ENCODE measurements around the gene RHBDF1.

RHBDF1 gene

GRCh38 chr16:72561-73548 lies at the start of gene RHBDF1:
Gene RHBDF1, minus strand, starts transcription at chr16:72631. Its CDS starts 7,616 bp downstream, at chr16:65015.
- DNase-seq (ENCODE audit: low read depth in 2 of 2): no peak

DNA sequence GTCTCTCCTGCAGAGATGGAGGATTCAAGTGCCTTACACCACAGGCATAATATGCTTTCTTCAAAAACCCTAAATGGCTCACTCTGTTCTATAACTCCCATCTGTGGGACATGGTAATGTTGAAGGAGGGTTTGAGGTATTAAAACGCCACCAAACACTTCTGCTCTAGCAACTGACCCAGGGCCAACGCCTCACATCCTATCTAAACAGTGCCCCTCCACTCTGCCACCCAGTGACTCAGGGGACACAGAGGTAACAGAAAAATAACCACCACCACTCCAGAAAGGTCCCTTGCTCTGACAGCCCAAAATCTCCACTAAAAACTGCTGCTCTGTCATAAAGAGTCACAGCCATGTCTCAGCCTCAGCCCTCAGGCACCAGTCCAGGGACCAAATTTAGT lies 48.3 kb upstream of the RHBDF1 start:
- DNase-seq (ENCODE audit: low read depth in 2 of 2): no peak

DNA sequence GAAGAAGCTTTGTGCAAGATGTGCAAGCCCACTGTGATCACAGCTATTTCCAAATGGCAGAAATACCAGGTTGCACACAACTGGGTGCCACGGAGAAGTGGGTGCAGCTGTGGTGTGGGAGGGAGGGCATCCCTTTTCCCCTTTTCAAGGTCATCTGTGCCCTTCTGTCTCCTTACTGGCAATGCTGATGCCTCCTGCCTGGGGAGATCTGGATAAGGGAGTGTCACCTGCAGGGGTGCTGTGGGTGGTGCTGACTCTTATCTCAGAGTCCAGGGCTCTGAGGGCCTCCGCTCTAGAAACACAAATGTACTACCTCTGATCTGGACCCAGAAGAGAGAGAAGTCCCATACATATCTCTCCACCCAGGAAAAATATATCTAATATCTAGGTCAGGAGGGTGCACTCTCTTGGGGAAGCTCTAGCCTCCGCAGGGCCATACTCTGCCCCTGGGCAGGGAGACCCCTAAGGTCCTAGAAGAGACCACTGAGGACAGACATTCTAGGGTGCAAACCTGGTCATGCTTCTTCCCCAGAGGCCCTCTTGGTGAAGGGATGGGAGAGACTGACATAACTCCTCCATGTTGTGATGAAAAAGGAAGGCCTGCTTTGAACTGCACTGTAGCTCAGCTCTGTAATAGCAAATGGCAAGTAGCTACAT lies 47.5 kb upstream of the RHBDF1 start:
- no peak for DNase-seq (ENCODE audit: low read depth in 2 of 2)

DNA sequence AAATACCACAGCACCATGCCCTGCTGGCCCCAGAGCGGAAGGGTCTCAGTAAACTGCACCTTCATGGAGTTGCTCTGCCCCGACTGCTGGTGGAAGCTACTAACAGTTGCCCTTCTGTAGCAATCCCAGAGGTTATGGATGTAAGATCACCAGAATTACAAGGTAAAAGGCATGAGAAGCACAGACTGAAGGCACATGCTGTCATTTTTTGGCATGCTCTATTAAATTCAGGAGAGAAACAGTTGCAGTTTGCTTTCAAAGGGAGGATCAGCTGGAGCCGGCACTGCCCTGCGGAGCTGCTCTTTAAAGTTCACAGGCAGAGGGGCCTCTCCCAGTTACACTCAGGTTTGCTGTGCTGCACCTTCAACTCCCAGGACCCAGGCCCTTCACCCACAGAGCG lies 46.9 kb upstream of the RHBDF1 start:
- no peak for DNase-seq (ENCODE audit: low read depth in 2 of 2)

GRCh38 chr16:118857-119256 lies 46.4 kb upstream of the RHBDF1 start:
- DNase-seq (ENCODE audit: low read depth in 2 of 2): no peak

DNA sequence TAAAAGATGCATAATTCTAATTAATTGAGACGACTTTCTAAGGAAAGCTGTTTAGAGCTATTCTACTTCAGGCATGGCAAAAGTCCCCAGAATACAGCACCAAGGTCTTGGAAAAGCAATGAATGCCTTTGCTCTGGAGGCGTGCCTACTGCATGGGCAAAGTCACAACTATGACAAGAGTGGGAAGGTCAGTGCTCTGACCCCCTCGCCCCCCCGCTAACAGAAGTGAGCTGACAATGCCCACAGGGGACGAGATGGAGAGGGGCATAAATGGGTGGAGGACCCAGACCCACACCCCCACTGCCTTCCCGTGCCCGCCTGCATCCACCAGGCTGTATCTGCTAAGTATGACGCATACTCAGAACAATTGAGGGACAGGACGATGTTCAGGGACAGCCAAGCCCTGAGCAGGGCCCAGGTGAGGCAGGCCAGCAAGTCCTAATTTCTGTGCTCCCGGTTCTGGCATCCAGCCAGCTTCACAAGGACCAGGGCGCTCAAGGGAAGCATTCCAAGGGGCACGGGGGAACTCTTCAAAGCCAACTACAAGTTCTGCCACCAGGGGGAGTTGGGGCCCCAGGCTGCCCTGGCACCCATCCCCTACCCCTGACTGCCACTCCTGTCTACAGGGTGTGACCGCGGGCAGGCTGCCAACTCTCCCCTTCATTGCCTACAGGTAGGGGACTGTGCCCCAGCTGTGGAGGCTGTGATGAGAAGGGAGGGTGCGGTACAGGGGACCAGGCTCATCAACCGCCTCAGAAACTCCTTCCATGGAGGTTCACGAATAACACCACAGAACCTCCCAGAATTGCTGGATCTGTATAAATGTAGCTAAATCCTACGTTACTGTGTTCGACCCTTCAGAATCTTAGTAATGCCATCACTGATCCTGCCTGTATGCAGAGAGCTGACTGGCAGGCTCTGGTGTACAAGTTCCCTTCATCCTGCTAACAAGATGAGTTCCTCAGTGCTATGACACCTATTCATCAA lies 45.2 kb upstream of the RHBDF1 start:
- DNase-seq (ENCODE audit: low read depth in 2 of 2): peak; percentile 27 to 42

DNA sequence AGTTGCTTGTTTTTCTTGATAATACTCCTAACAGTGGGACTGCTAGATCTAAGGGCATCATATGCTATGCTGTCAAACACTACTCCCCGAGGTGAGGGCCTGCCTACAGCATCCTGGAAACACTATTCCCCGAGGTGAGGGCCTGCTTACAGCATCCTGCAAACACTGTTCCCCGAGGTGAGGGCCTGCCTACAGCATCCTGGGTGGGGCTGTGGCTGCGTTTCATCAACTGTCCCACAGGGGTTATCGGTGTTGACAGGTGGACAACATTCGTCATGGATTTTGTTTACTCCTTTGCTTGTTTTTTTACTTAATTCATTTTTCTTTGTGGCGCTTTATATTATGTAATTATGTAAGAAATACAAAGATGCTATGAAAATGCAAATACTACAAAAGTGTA lies 43.6 kb upstream of the RHBDF1 start:
- DNase-seq (ENCODE audit: low read depth in 2 of 2): no peak

DNA sequence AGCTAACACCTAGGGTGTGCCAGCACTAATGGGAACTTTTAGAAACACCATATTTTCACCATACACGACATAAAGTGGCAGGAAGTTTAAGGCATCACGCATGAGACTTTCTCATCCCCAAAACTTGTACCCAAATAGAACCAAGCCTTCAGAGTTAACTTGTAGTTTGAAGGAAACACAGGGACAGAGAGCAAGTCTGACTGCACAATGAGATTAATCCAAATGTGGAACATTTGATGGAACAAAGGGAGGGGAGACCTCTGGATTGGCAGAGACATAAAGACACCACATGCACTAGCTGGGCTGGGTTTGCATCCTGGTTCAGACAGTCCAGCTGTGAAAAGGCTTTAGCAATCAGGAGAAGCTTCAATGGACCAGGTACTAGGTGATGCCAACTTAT lies 41.9 kb upstream of the RHBDF1 start:
- DNase-seq (ENCODE audit: low read depth in 2 of 2): no peak

DNA sequence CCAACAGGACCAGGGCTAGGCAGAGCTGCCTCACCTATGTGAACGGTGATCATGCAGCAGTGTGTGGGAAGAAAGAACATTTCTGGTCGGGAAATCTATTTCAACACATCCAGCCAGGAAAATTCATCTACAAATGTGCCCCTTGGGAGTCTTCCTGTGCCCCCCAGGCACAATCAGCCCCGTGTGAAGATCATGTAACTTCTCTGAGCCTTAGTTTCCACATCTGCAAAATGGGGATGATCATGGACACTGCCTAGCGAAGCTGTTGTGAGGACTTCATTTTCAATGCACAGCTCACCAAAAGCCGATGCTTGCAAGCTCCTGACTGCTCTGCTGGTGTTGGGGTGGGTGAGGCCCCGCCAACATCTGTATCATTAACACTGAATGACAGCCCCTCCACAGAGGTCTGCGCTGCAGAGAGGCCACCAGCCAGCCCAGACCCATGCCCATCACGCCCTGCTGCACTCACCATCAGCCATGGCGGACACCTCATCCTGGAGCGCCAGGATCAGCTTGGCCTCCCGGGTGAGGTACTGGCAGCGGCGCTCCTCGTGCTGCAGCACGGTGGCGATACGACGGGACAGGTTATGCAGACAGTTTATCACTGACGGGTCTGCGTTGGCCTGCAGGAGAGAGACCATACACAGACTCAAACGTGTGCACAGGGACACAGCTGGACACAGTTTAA lies 39.9 kb upstream of the RHBDF1 start:
- no peak for DNase-seq (ENCODE audit: low read depth in 2 of 2)

GRCh38 chr16:106623-107324 lies 34.3 kb upstream of the RHBDF1 start:
- DNase-seq (ENCODE audit: low read depth in 2 of 2): peak; percentile 27 to 39

DNA sequence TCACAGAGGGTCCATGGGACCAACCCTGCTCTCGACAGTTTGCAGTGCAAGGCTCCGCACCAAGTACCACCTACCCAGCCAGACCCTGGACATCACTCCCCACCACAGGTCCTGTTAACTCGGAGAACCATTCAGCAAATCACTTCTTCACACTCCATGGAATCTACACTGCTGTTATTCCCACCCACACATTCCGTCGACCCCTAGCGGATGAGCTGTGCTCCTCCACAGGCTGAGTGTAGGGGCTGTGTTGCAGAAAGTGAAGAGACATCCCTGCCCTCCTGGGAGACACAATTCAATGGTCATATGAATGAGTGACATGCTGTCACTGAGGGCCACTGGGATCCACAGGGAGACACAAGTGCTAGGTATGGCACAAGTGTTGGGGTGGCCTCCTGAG lies 33.1 kb upstream of the RHBDF1 start:
- DNase-seq (ENCODE audit: low read depth in 2 of 2): no peak

DNA sequence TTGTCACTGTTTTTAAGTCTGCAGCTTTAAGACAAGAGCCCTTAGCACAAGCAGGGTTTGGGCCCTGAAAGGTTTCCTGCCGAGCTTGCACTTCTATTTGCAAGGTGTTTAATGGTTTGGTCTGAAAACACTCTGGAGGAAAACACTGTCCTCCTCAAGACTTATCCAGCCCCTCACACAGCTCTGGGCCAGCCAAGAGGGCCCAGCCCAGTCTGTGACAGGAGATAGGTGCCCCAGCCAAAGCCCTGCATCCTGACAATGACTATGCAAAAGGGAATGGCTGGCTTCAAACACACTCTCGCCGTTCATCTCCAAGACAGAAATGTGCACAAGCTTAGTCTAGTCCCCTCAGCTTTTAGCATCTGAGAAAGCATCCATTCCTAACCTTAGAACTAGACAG lies 32.5 kb upstream of the RHBDF1 start:
- DNase-seq (ENCODE audit: low read depth in 2 of 2): no peak

DNA sequence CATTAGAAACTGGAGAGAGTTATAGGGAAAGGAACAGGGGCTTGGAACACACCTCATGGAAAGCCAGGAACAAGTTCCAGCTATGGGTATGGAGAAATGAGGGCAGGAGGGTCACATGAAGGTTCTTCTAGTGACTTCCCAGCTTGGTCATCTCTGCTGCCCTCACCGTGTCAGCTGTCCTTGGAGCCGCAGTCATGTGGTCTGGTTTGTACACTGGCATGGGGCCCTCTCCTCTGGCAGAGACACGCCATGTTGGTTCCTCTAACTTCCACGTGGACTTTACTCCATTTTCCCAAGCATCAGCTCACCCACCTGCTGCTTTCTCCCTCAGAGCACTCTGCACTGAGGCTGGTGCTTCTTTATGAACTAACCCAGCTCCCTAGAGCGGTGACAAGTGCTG lies 31.9 kb upstream of the RHBDF1 start:
- no peak for DNase-seq (ENCODE audit: low read depth in 2 of 2)

DNA sequence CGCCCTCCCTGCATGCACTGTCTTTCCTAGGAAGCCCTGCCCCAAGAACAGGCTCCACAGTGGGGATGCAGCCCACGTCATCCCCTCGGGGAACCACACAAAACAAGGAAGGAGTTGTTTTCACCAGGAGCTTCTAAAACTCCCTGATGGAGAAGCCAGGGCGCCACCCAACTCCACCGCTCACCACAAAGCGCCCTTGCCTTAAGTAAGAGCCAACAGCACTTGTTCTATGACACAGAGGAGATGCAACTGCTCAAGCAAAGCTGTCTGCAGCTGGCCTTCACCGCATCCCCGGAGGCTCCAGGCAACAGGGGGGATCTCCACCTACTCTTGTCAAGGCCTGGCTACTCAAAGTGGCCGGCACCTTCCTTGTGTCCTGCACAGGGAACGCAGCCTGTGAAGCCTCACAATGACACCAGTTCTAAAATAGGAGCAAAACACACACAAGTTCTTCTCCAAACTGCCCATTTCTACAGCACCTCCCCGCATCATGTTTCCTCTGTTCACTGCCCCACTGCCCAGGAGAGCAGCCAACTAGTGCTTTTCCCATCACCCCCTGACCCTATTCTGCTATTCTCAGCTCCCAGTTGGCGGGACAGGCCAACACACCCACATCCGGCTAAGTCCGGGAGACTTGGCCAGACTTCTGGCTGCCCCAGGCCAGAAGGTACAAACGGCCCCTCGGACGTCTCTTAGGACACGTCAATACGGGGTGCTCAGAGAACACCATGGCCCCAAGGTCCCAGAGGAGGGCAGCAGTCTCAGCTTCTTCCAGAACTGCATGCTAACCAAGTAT lies 29.8 kb upstream of the RHBDF1 start:
- no peak for DNase-seq (ENCODE audit: low read depth in 2 of 2)

DNA sequence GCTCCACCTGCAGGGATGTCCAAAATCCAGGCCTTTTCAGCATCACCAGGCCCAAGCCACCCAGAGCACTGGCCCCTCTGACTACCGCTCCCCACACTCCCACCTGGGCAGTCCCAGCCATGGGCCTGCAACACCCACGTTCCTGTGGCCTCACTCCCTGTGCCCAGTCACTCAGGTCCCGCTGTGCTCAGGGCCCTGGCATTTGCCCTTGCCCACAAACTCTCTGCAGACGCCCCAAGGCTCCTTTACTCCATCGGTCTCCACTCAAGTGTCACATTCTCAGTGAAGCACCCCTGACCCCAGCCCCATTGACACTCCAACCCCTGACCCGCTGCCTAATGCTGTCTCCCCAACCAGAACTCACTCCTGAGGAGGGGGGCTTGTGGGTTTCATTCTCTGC lies 29.2 kb upstream of the RHBDF1 start:
- no peak for DNase-seq (ENCODE audit: low read depth in 2 of 2)

- no peak for DNase-seq (ENCODE audit: low read depth in 2 of 2)
Measured at GRCh38 chr16:100989-101388, 28.6 kb upstream of the RHBDF1 start.

- no peak for DNase-seq (ENCODE audit: low read depth in 2 of 2)
Measured at GRCh38 chr16:97822-98221, 25.4 kb upstream of the RHBDF1 start.

- DNase-seq (ENCODE audit: low read depth in 2 of 2): peak; percentile 84 to 86
Measured at GRCh38 chr16:96935-97381, 24.5 kb upstream of the RHBDF1 start.

DNA sequence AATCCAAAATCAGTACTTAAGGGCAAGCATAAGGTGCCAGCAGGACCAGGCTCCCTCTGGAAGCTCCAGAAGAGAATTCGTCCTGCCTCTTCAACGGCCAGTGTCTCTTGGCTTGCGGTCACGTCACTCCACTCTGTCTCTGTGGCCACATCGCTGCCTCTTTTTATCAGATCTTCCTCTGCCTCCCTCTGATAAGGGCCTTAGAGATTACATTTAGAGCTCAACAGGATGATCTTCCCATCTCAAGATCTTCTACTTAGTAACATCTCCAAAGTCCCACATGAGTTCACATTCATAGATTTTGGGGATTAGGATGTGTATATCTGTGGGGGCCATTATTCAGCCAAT lies 22.5 kb upstream of the RHBDF1 start:
- no peak for DNase-seq (ENCODE audit: low read depth in 2 of 2)

All from stimulated activated CD8-positive, alpha-beta memory T cell treated with anti-CD3 and anti-CD28 coated beads, Interleukin-2, amount 100 ng/mL, for 1 hour (primary cell).